Upper lobe of right lung (tissue), 1 donor: Measurements from ENCODE around the gene ST3GAL2. TPM values are rescaled to one million over a fixed set of nuclear protein-coding genes. Genes with fewer than 3 reads are reported as not detected.
"Not testable (repeated sequence)": the region's sequence is repeated elsewhere in the genome, so short reads cannot be mapped to it uniquely, and the experiment has no call there.

Experiments used
- ATAC-seq: fragments of 200-7000 bp; cut with Tn5 transposase; one replicate; pipeline ENCODE4 v1.9.1; 2020; ENCODE audit warnings: mild to moderate bottlenecking, moderate library complexity
- DNase-seq: peaks from one replicate; pipeline ENCODE4 v3.0.0-alpha.2; 2020
- H3K27ac ChIP-seq: fragments of 200-600 bp; one replicate; pipeline ENCODE4 v1.8.0; 2022
- H3K27me3 ChIP-seq: fragments of 200-600 bp; one replicate; pipeline ENCODE4 v1.8.0; 2022; ENCODE audit warnings: mild to moderate bottlenecking
- H3K36me3 ChIP-seq: fragments of 200-600 bp; one replicate; pipeline ENCODE4 v1.8.0; 2022
- H3K4me1 ChIP-seq: fragments of 200-600 bp; one replicate; pipeline ENCODE4 v1.8.0; 2022
- H3K4me3 ChIP-seq: fragments of 200-600 bp; one replicate; pipeline ENCODE4 v1.8.0; 2022; ENCODE audit warnings: mild to moderate bottlenecking
- H3K9me3 ChIP-seq: fragments of 200-600 bp; one replicate; pipeline ENCODE4 v1.8.0; 2022
- CTCF ChIP-seq: fragments of 200-600 bp; IDR thresholded peaks from one replicate; pipeline ENCODE4 v1.8.0; 2022; ENCODE audit warnings: antibody characterized with exemption
- intact Hi-C: fragments of 100-400 bp; cut with DNase I; formaldehyde crosslinking; loops from one replicate; pipeline ENCODE4 v1.11.0; 2022
- total RNA-seq: library from RNA; stranded (reverse); fragmentation: NEBNext Ultra II Directional; extraction: Animal tissue kit (Norgen Biotek cat#: 25700); gene quantifications from one replicate; pipeline ENCODE4 v1.2.1, GENCODE V29; 2021
- donor health status: DM: no; HTN: yes; CAD: no; lungs with severe emphysema.

ST3GAL2 gene
- total RNA-seq, 1 donor from 2014 or later: 30.9 TPM

- no peak for TF ChIP-seq CTCF
- peak overlapping the region; percentile 100 for H3K4me3 ChIP-seq
- no peak for DNase-seq
- peak overlapping the region; percentile 99 for H3K27ac ChIP-seq
- intact Hi-C loops: no loop called here
- ATAC-seq: no peak
- H3K4me1 ChIP-seq: peaks cover 4% of the 10 kb centered on the region
- H3K27me3 ChIP-seq: no peaks in the 10 kb centered on the region
- H3K9me3 ChIP-seq: no peaks in the 10 kb centered on the region
- H3K36me3 ChIP-seq: no peaks in the 10 kb centered on the region
Observed at GRCh38 chr16:70453892-70454221, 15.0 kb upstream of the ST3GAL2 start.

- intact Hi-C loops: no loop called here
- H3K4me3 ChIP-seq: peak overlapping the region; percentile 100
- no peaks in the 10 kb centered on the region for H3K9me3 ChIP-seq
- H3K27me3 ChIP-seq: no peaks in the 10 kb centered on the region
- H3K4me1 ChIP-seq: peaks cover 4% of the 10 kb centered on the region
- no peak for ATAC-seq
- no peaks in the 10 kb centered on the region for H3K36me3 ChIP-seq
- DNase-seq: no peak
- H3K27ac ChIP-seq: peak overlapping the region; percentile 99
- no peak for TF ChIP-seq CTCF
Observed at GRCh38 chr16:70453117-70453891, 14.4 kb upstream of the ST3GAL2 start.

GRCh38 chr16:70451004-70451340 lies 12.1 kb upstream of the ST3GAL2 start:
- H3K27ac ChIP-seq, ATAC-seq, intact Hi-C loops, DNase-seq, H3K4me1 ChIP-seq, H3K27me3 ChIP-seq, H3K9me3 ChIP-seq, H3K36me3 ChIP-seq: not testable (repeated sequence)
- H3K4me3 ChIP-seq: peak overlapping the region; percentile 8

GRCh38 chr16:70450142-70451003 lies 11.5 kb upstream of the ST3GAL2 start:
- intact Hi-C loops, ATAC-seq, H3K4me1 ChIP-seq, H3K9me3 ChIP-seq, DNase-seq, H3K27me3 ChIP-seq, H3K27ac ChIP-seq, H3K36me3 ChIP-seq: not testable (repeated sequence)
- peak overlapping the region; percentile 8 for H3K4me3 ChIP-seq

GRCh38 chr16:70448075-70448474 lies 9.2 kb upstream of the ST3GAL2 start:
- H3K27me3 ChIP-seq: no peaks in the 10 kb centered on the region
- no peaks in the 10 kb centered on the region for H3K4me1 ChIP-seq
- no peak for TF ChIP-seq CTCF
- DNase-seq (no peak), ATAC-seq (no peak)
- H3K27ac ChIP-seq: no peak overlapping the region
- H3K9me3 ChIP-seq: no peaks in the 10 kb centered on the region
- no peak overlapping the region for H3K4me3 ChIP-seq
- H3K36me3 ChIP-seq: no peaks in the 10 kb centered on the region
- intact Hi-C loops: no loop called here

GRCh38 chr16:70444249-70445063 lies 5.6 kb upstream of the ST3GAL2 start:
- no peak for TF ChIP-seq CTCF
- Histone ChIP-seq H3K4me3 (no peak overlapping the region), H3K27me3 (no peaks in the 10 kb centered on the region), H3K4me1 (peaks cover 7% of the 10 kb centered on the region), H3K9me3 (no peaks in the 10 kb centered on the region), H3K36me3 (no peaks in the 10 kb centered on the region), H3K27ac (no peak overlapping the region)
- ATAC-seq (no peak), DNase-seq (no peak)
- intact Hi-C loops: no loop called here
